IMR-90 (cell line): ENCODE results near the gene ADCY1. TPM values are rescaled to one million over a fixed set of nuclear protein-coding genes. Genes with fewer than 3 reads are reported as not detected.

Source experiments
- ATAC-seq: fragments of 200-7000 bp; cut with Tn5 transposase; 2 replicates; pipeline ENCODE4 v1.9.1; 2020; ENCODE audit warnings: low read depth, mild to moderate bottlenecking, moderate library complexity
- BruUV-seq: library from RNA; stranded (reverse); fragments of 400-500 nt; replicated peaks from 2 replicates; lab custom pipeline; 2021; lab: Mats Ljungman, UMichigan
- CTCF ChIA-PET: fragments of 300-600 bp; formaldehyde crosslinking; extraction: SDS; loops from one replicate; lab custom pipeline; 2021; ENCODE audit warnings: antibody characterized with exemption; lab: Yijun Ruan, JAX
- POLR2A ChIA-PET: fragments of 300-600 bp; sonication (Branson Sonifier 250); formaldehyde crosslinking; loops from one replicate; lab custom pipeline; 2022; ENCODE audit warnings: antibody characterized with exemption; ENCODE audit not compliant: unreplicated experiment; lab: Charles Lee
- DNase-seq: peaks from one replicate; pipeline ENCODE4 v3.0.0; 2013
- H2AFZ ChIP-seq: replicated peaks from 2 replicates; pipeline ENCODE3; 2013; ENCODE audit warnings: low read length, mild to moderate bottlenecking; ENCODE audit not compliant: poor library complexity
- H2AK5ac ChIP-seq: 2 replicates; pipeline ENCODE4 v1.6.1; 2013; ENCODE audit warnings: low read depth, low read length, inconsistent platforms
- H2AK9ac ChIP-seq: replicated peaks from 2 replicates; pipeline ENCODE3; 2013; ENCODE audit warnings: mild to moderate bottlenecking, low read depth, low read length, moderate library complexity; ENCODE audit not compliant: poor library complexity
- H2BK120ac ChIP-seq: 2 replicates; pipeline ENCODE4 v1.6.1; 2013; ENCODE audit warnings: low read depth, low read length, inconsistent platforms
- H2BK15ac ChIP-seq: 3 replicates; pipeline ENCODE4 v1.6.1; 2013; ENCODE audit warnings: low read depth, low read length, inconsistent platforms
- H2BK20ac ChIP-seq: 2 replicates; pipeline ENCODE4 v1.6.1; 2013; ENCODE audit warnings: low read depth, mild to moderate bottlenecking, inconsistent platforms, low read length, moderate library complexity
- H2BK5ac ChIP-seq: 2 replicates; pipeline ENCODE4 v1.6.1; 2013; ENCODE audit warnings: mild to moderate bottlenecking, low read depth, low read length, inconsistent platforms; ENCODE audit not compliant: poor library complexity, severe bottlenecking
- H3K14ac ChIP-seq: replicated peaks from 2 replicates; pipeline ENCODE4 v1.6.1; 2013; ENCODE audit warnings: low read depth, low read length, inconsistent platforms
- H3K18ac ChIP-seq: 2 replicates; pipeline ENCODE4 v1.6.1; 2013; ENCODE audit warnings: low read depth, low read length, control low read depth
- H3K23ac ChIP-seq: 2 replicates; pipeline ENCODE4 v1.6.1; 2013; ENCODE audit warnings: low read depth, low read length, inconsistent platforms
- H3K27ac ChIP-seq: 2 replicates; pipeline ENCODE4 v1.5.1; 2013; ENCODE audit warnings: mild to moderate bottlenecking, control low read depth, low read length; ENCODE audit not compliant: insufficient read depth
- H3K27me3 ChIP-seq: 2 replicates; pipeline ENCODE4 v1.6.1; 2013; ENCODE audit warnings: low read length; ENCODE audit not compliant: control insufficient read depth, insufficient read depth
- H3K36me3 ChIP-seq: 2 replicates; pipeline ENCODE4 v1.6.1; 2013; ENCODE audit warnings: low read length, mixed read lengths; ENCODE audit not compliant: control insufficient read depth, insufficient read depth
- H3K4ac ChIP-seq: 2 replicates; pipeline ENCODE4 v1.6.1; 2013; ENCODE audit warnings: low read depth, low read length, inconsistent platforms
- H3K4me1 ChIP-seq: 2 replicates; pipeline ENCODE4 v1.6.1; 2013; ENCODE audit warnings: low read length, mixed read lengths; ENCODE audit not compliant: control insufficient read depth, insufficient read depth
- H3K4me2 ChIP-seq: 2 replicates; pipeline ENCODE4 v1.6.1; 2013; ENCODE audit warnings: low read depth, mild to moderate bottlenecking, control low read depth, low read length, moderate library complexity
- H3K4me3 ChIP-seq: 2 replicates; pipeline ENCODE4 v1.5.1; 2013; ENCODE audit warnings: low read depth, mild to moderate bottlenecking, control low read depth, low read length, moderate library complexity; ENCODE audit not compliant: insufficient read depth
- H3K56ac ChIP-seq: 2 replicates; pipeline ENCODE4 v1.6.1; 2013; ENCODE audit warnings: low read length, inconsistent platforms; ENCODE audit not compliant: insufficient read depth; ENCODE audit errors: extremely low read depth
- H3K79me1 ChIP-seq, 2 experiments: 2 replicates each; pipeline ENCODE4 v1.6.1; 2013; ENCODE audit warnings: low read length in 2 of 2, inconsistent platforms in 1 of 2, low read depth in 1 of 2
- H3K9ac ChIP-seq: 2 replicates; pipeline ENCODE4 v1.6.1; 2013; ENCODE audit warnings: low read depth, low read length, control low read depth
- H3K9me1 ChIP-seq: 2 replicates; pipeline ENCODE4 v1.6.1; 2013; ENCODE audit warnings: low read length, inconsistent platforms; ENCODE audit not compliant: insufficient read depth
- H3K9me3 ChIP-seq: 2 replicates; pipeline ENCODE4 v1.6.1; 2013; ENCODE audit warnings: low read length; ENCODE audit not compliant: control insufficient read depth, insufficient read depth
- H4K20me1 ChIP-seq: 2 replicates; pipeline ENCODE4 v1.6.1; 2013; ENCODE audit warnings: low read length, inconsistent platforms; ENCODE audit not compliant: insufficient read depth
- H4K5ac ChIP-seq: 2 replicates; pipeline ENCODE4 v1.6.1; 2013; ENCODE audit warnings: mild to moderate bottlenecking, low read depth, low read length, control low read depth
- H4K8ac ChIP-seq, 2 experiments: 2 replicates each; pipeline ENCODE4 v1.6.1; 2013; ENCODE audit warnings: low read depth in 2 of 2, low read length in 2 of 2, control low read depth in 1 of 2, inconsistent platforms in 1 of 2
- H4K91ac ChIP-seq: 2 replicates; pipeline ENCODE4 v1.6.1; 2013; ENCODE audit warnings: low read depth, low read length, inconsistent platforms; ENCODE audit not compliant: insufficient read depth
- ELK1 ChIP-seq: fragments of 150-350 bp; IDR thresholded peaks from 2 replicates; pipeline ENCODE4 v1.6.1; 2016; ENCODE audit warnings: low read depth, mild to moderate bottlenecking, low read length, moderate library complexity, borderline replicate concordance
- FOS ChIP-seq: fragments of 150-350 bp; IDR thresholded peaks from 2 replicates; pipeline ENCODE4 v1.6.1; 2016; ENCODE audit warnings: low read depth, low read length
- MAZ ChIP-seq: IDR thresholded peaks from 2 replicates; pipeline ENCODE4 v1.6.1; 2012; ENCODE audit warnings: low read depth, mild to moderate bottlenecking, low read length, improper control_type of control experiment, moderate library complexity, borderline replicate concordance
- MXI1 ChIP-seq: IDR thresholded peaks from 2 replicates; pipeline ENCODE4 v1.6.1; 2012; ENCODE audit warnings: low read depth, mild to moderate bottlenecking, low read length, moderate library complexity, borderline replicate concordance
- SMC3 ChIP-seq: fragments of 150-350 bp; IDR thresholded peaks from 2 replicates; pipeline ENCODE4 v1.6.1; 2016; ENCODE audit warnings: low read depth, mild to moderate bottlenecking, antibody characterized with exemption, low read length, moderate library complexity
- WGBS, 2 experiments: methylation state at CpG; one replicate each; pipeline versions ENCODE4 v1.1.5 to v1.1.7; 2013; ENCODE audit warnings: missing lambda C conversion rate in 2 of 2; ENCODE audit not compliant: insufficient read length in 1 of 2; ENCODE audit errors: extremely low coverage in 2 of 2; 5-methylcytosine and 5-hydroxymethylcytosine counted together
- dilution Hi-C: fragments of 300-500 bp; cut with HindIII; formaldehyde crosslinking; loops from one replicate; pipeline ENCODE4 v1.14.3; 2018; ENCODE audit warnings: low sequenced_read_pairs; ENCODE audit not compliant: unreplicated experiment
- in situ Hi-C: fragments of 300-500 bp; cut with MboI; formaldehyde crosslinking; loops from 3 replicates; pipeline ENCODE4 v1.14.3; 2019; ENCODE audit warnings: low sequenced_read_pairs, inconsistent platforms, mixed read lengths
- intact Hi-C: fragments of 100-400 bp; cut with micrococcal nuclease; formaldehyde crosslinking; loops from 2 replicates; pipeline ENCODE4 v1.10.0; 2022
- polyA plus RNA-seq, 3 experiments: library from polyadenylated mRNA; depleted of rRNA; stranded (reverse); fragments of >200 nt; gene quantifications; 2 replicates each; pipeline ENCODE4 v1.2.3, GENCODE V29; 2012; ENCODE audit warnings: low replicate concordance in 1 of 3
- total RNA-seq: library from RNA; depleted of rRNA; stranded (reverse); fragments of >200 nt; gene quantifications from 2 replicates; pipeline ENCODE4 v1.2.3, GENCODE V29; 2012

Gene ADCY1
- total and polyA plus RNA-seq, 2 of the 4 experiments (the other 2 are of a cell fraction), result 0.18 to 0.24 TPM

- in situ Hi-C loops, result no loop called here
- Histone ChIP-seq H3K23ac (no peak overlapping the region), H3K56ac (no peak overlapping the region), H2BK120ac (no peak overlapping the region), H2AK9ac (no peak overlapping the region), H2BK5ac (no peak overlapping the region), H3K14ac (no peak overlapping the region), H4K5ac (no peak overlapping the region), H4K8ac (no peak overlapping the region), H3K4me3 (no peak overlapping the region), H3K9ac (no peak overlapping the region), H3K18ac (no peak overlapping the region), H3K79me1 (no peaks in the 10 kb centered on the region), H3K27ac (no peak overlapping the region), H3K9me3 (0 out of 2 replicates have a peak, but pooled peaks cover 1% of the 10 kb centered on the region), H4K91ac (no peak overlapping the region), H3K36me3 (no peaks in the 10 kb centered on the region), H2AK5ac (no peak overlapping the region), H3K9me1 (no peaks in the 10 kb centered on the region), H3K4me2 (no peak overlapping the region), H3K4ac (no peak overlapping the region), H2BK20ac (no peak overlapping the region), H2AFZ (no peak overlapping the region), H3K27me3 (peaks cover 32% of the 10 kb centered on the region), H2BK15ac (no peak overlapping the region), H3K4me1 (no peaks in the 10 kb centered on the region), H4K20me1 (no peaks in the 10 kb centered on the region)
- dilution Hi-C loops, result no loop called here
- no TSS peak for BruUV-seq
- POLR2A ChIA-PET, result no interaction called here
- CTCF ChIA-PET, result no interaction called here
- ATAC-seq (no peak), DNase-seq (no peak)
- TF ChIP-seq SMC3 (no peak), FOS (no peak), MAZ (no peak), MXI1 (no peak), ELK1 (no peak)
- intact Hi-C loops, result no loop called here
- WGBS, 2 experiments, result 10% methylated on average over 2 of the region's 8 CpGs; no CpG with 5 or more reads in 1 of the 2 experiments
These were observed 9.7 kb upstream of the ADCY1 start for GRCh38 chr7:45564485-45564884.
